K562 (cell line): ENCODE measurements around the gene PSORS1C2. TPM values are rescaled to one million over a fixed set of nuclear protein-coding genes. Genes with fewer than 3 reads are reported as not detected.

ENCODE experiments used
- ATF7 ChIP-seq: fragments of 450-650 bp; IDR thresholded peaks from 2 replicates; pipeline ENCODE4 v1.7.1; 2014; ENCODE audit warnings: mild to moderate bottlenecking, moderate library complexity
- BDP1 ChIP-seq: IDR thresholded peaks from 3 replicates; pipeline ENCODE4 v1.6.1; 2011; ENCODE audit not compliant: insufficient read length, insufficient read depth
- CAMTA2 ChIP-seq: fragments of 250-450 bp; sonication (Bioruptor Pico); conservative IDR thresholded peaks from 2 replicates; pipeline ENCODE4 v1.5.1; 2022
- CBFA2T2 ChIP-seq: fragments of 450-650 bp; conservative IDR thresholded peaks from 2 replicates; pipeline ENCODE4 v1.6.1; 2017; ENCODE audit warnings: mild to moderate bottlenecking
- CHAMP1 ChIP-seq: fragments of 450-650 bp; IDR thresholded peaks from 2 replicates; pipeline ENCODE4 v1.6.1; 2016; ENCODE audit warnings: mild to moderate bottlenecking
- CHD4 ChIP-seq: fragments of 200-600 bp; sonication (generic); IDR thresholded peaks from 3 replicates; pipeline ENCODE4 v1.6.1; 2012; ENCODE audit warnings: low read depth, mild to moderate bottlenecking, mixed read lengths, low read length, inconsistent platforms; ENCODE audit not compliant: insufficient read depth, insufficient replicate concordance, poor library complexity, severe bottlenecking
- FOS ChIP-seq: IDR thresholded peaks from 3 replicates; pipeline ENCODE4 v1.6.1; 2011; ENCODE audit not compliant: insufficient read length; ENCODE audit errors: extremely low read depth
- GTF2E2 ChIP-seq: fragments of 200-800 bp; sonication (Bioruptor generic); IDR thresholded peaks from 2 replicates; pipeline ENCODE4 v1.6.1; 2016; ENCODE audit warnings: missing genetic modification characterization, missing compliant biosample characterization
- HDAC1 ChIP-seq, 2 experiments: fragments of 450-650 bp; IDR thresholded peaks; 2 replicates each; pipeline ENCODE4 v1.6.1; 2016 to 2017; ENCODE audit warnings: inconsistent platforms in 1 of 2, mild to moderate bottlenecking in 1 of 2, moderate library complexity in 1 of 2
- HDAC2 ChIP-seq: fragments of 450-650 bp; IDR thresholded peaks from 2 replicates; pipeline ENCODE4 v1.6.1; 2016; ENCODE audit warnings: mild to moderate bottlenecking
- MCM3 ChIP-seq: fragments of 450-650 bp; IDR thresholded peaks from 2 replicates; pipeline ENCODE4 v1.6.1; 2016
- NCOA1 ChIP-seq: fragments of 450-650 bp; IDR thresholded peaks from 2 replicates; pipeline ENCODE4 v1.6.1; 2016; ENCODE audit warnings: low read depth
- NEUROD1 ChIP-seq: fragments of 150-350 bp; IDR thresholded peaks from 2 replicates; pipeline ENCODE4 v1.6.1; 2014; ENCODE audit warnings: borderline replicate concordance, low read length, low read depth; ENCODE audit not compliant: partially characterized antibody
- POLR3G ChIP-seq: IDR thresholded peaks from 2 replicates; pipeline ENCODE4 v1.6.1; 2011; ENCODE audit not compliant: insufficient read length, insufficient replicate concordance; ENCODE audit errors: extremely low read depth
- TAF15 ChIP-seq: fragments of 200-400 bp; formaldehyde crosslinking; IDR thresholded peaks from 2 replicates; pipeline ENCODE4 v1.6.1; 2017; ENCODE audit warnings: mild to moderate bottlenecking, low read depth, low read length, moderate library complexity
- ZKSCAN8 ChIP-seq: fragments of 200-800 bp; sonication (Bioruptor generic); IDR thresholded peaks from 2 replicates; pipeline ENCODE4 v1.6.1; 2016; ENCODE audit warnings: missing genetic modification characterization, missing compliant biosample characterization
- ZNF23 ChIP-seq: fragments of 250-450 bp; sonication (Bioruptor Pico); IDR thresholded peaks from 2 replicates; pipeline ENCODE4 v1.4.0; 2020; ENCODE audit warnings: mild to moderate bottlenecking
- ZNF699 ChIP-seq: fragments of 250-450 bp; sonication (Bioruptor Pico); IDR thresholded peaks from 2 replicates; pipeline ENCODE4 v1.8.0; 2021; ENCODE audit warnings: mild to moderate bottlenecking, moderate library complexity; ENCODE audit not compliant: insufficient replicate concordance
- ZSCAN32 ChIP-seq: fragments of 450-650 bp; formaldehyde crosslinking; IDR thresholded peaks from 2 replicates; pipeline ENCODE4 v1.4.0; 2020; ENCODE audit warnings: mild to moderate bottlenecking, moderate library complexity
- polyA plus RNA-seq, 8 experiments: library from polyadenylated mRNA; depleted of rRNA in 4 of 8; stranded (reverse) in 5 of 8; unstranded in 3 of 8; fragments of >200 nt; fragmentation: Nextera tagmentation in 2 of 8; fragmentation: Illumina TruSeq in 1 of 8; extraction: Ambion mirVana in 2 of 8; extraction: Trizol in 1 of 8; gene quantifications; 2 replicates each; pipeline versions ENCODE4 v1.2.1 to v1.2.3, GENCODE V29; 2011 to 2014; ENCODE audit warnings: inconsistent platforms in 1 of 8, missing spikeins in 1 of 8
- total RNA-seq, 7 experiments: library from RNA; depleted of rRNA in 6 of 7; stranded (reverse); fragments of >200 nt in 6 of 7; fragmentation: Illumina TruSeq in 2 of 7; extraction: Trizol in 2 of 7; gene quantifications; 2 replicates each; pipeline versions ENCODE4 v1.2.1 to v1.2.3, GENCODE V29; 2011 to 2021; ENCODE audit warnings: low replicate concordance in 1 of 7
- TF ChIP-seq, protein P1 (sequence below): fragments of 450-650 bp; IDR thresholded peaks from 2 replicates; pipeline ENCODE4 v1.7.0; 2016; ENCODE audit warnings: borderline replicate concordance
- TF ChIP-seq, protein P2 (sequence below): fragments of 250-450 bp; sonication (Bioruptor Pico); IDR thresholded peaks from 2 replicates; pipeline ENCODE4 v1.8.0; 2022; ENCODE audit warnings: inconsistent platforms, mild to moderate bottlenecking, moderate library complexity, borderline replicate concordance
- TF ChIP-seq, protein P3 (sequence below): fragments of 250-450 bp; sonication (Bioruptor Pico); IDR thresholded peaks from 2 replicates; pipeline ENCODE4 v1.4.0; 2020; ENCODE audit warnings: mild to moderate bottlenecking, moderate library complexity

The PSORS1C2 gene
- total and polyA plus RNA-seq, 9 of the 15 experiments (the other 6 are each of a cell fraction or from before 2014, with no cell fraction given), result not detected

- TF ChIP-seq CHD4 (no peak), HDAC2 (peak; percentile 81), MCM3 (no peak), ZKSCAN8 (CRISPR knock-in tag) (no peak), ATF7 (peak; percentile 88), CBFA2T2 (no peak), BDP1 (no peak), ZNF699 (CRISPR knock-in tag) (no peak), NEUROD1 (peak; percentile 98), ZNF23 (CRISPR knock-in tag) (no peak), CAMTA2 (CRISPR knock-in tag) (no peak), CHAMP1 (no peak), GTF2E2 (tag) (no peak), ZSCAN32 (CRISPR knock-in tag) (no peak), NCOA1 (no peak), FOS (peak; percentile 99), POLR3G (no peak), TAF15 (no peak), HDAC1 (IDR thresholded peaks at IDR 0.05) (peak in 1 of 2 experiments; percentile 94; a peak in 2 of 4 replicates)
- TF ChIP-seq, protein P1, sequence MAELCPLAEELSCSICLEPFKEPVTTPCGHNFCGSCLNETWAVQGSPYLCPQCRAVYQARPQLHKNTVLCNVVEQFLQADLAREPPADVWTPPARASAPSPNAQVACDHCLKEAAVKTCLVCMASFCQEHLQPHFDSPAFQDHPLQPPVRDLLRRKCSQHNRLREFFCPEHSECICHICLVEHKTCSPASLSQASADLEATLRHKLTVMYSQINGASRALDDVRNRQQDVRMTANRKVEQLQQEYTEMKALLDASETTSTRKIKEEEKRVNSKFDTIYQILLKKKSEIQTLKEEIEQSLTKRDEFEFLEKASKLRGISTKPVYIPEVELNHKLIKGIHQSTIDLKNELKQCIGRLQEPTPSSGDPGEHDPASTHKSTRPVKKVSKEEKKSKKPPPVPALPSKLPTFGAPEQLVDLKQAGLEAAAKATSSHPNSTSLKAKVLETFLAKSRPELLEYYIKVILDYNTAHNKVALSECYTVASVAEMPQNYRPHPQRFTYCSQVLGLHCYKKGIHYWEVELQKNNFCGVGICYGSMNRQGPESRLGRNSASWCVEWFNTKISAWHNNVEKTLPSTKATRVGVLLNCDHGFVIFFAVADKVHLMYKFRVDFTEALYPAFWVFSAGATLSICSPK, result 0 out of 2 replicates have a peak, but pooled peaks have one; percentile 70
- TF ChIP-seq, protein P2, sequence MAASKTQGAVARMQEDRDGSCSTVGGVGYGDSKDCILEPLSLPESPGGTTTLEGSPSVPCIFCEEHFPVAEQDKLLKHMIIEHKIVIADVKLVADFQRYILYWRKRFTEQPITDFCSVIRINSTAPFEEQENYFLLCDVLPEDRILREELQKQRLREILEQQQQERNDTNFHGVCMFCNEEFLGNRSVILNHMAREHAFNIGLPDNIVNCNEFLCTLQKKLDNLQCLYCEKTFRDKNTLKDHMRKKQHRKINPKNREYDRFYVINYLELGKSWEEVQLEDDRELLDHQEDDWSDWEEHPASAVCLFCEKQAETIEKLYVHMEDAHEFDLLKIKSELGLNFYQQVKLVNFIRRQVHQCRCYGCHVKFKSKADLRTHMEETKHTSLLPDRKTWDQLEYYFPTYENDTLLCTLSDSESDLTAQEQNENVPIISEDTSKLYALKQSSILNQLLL, result no peak
- TF ChIP-seq, protein P3, sequence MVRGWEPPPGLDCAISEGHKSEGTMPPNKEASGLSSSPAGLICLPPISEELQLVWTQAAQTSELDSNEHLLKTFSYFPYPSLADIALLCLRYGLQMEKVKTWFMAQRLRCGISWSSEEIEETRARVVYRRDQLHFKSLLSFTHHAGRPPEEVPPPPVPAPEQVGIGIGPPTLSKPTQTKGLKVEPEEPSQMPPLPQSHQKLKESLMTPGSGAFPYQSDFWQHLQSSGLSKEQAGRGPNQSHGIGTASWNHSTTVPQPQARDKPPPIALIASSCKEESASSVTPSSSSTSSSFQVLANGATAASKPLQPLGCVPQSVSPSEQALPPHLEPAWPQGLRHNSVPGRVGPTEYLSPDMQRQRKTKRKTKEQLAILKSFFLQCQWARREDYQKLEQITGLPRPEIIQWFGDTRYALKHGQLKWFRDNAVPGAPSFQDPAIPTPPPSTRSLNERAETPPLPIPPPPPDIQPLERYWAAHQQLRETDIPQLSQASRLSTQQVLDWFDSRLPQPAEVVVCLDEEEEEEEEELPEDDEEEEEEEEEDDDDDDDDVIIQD (CRISPR knock-in tag), result no peak
Observed at GRCh38 chr6:31158140-31158862, 19.4 kb upstream of the PSORS1C2 start, which contains the start of gene TCF19 (continued).
